ENCODE measurements around the gene ARAP1. TPM values are rescaled to one million over a fixed set of nuclear protein-coding genes. Genes with fewer than 3 reads are reported as not detected.

The ARAP1 gene
- total RNA-seq, 1 experiment from 2014 or later = 86.2 TPM

- H3K79me2 ChIP-seq (ENCODE audit: low read length) = no peaks in the 10 kb centered on the region
- DNase-seq (no peak), ATAC-seq (no peak)
- no peak for TF ChIP-seq CTCF (conservative IDR thresholded peaks at IDR 0.05; ENCODE audit: low read depth, low read length)
- TF ChIP-seq EZH2 (IDR thresholded peaks at IDR 0.05; ENCODE audit: low read length, unreplicated experiment) = no peak
- TF ChIP-seq EZH2phosphoT487 (IDR thresholded peaks at IDR 0.05; ENCODE audit: borderline replicate concordance, low read length) = no peak
- no peaks in the 10 kb centered on the region for H3F3A ChIP-seq (ENCODE audit: low read length, unreplicated experiment)
- POLR2A ChIA-PET (ENCODE audit: unreplicated experiment) = interaction anchor here (0.6 kb wide), 1 partner anchor 10 kb away, joined by 5 read pairs; no protein-coding TSS in a partner anchor
- no peak overlapping the region for H3K4me3 ChIP-seq (ENCODE audit: low read length)
- no peaks in the 10 kb centered on the region; the same call in 1 of the 2 replicates for H3K9me3 ChIP-seq (ENCODE audit: low read length)
- H2AFZ ChIP-seq (ENCODE audit: low read length) = no peak overlapping the region
- CTCF ChIA-PET = no interaction called here
- no TSS peak for BruUV-seq (replicated peaks)
- peaks cover 16% of the 10 kb centered on the region; the same call in 1 of the 2 replicates for H3K27me3 ChIP-seq (ENCODE audit: low read length)
- H3K27ac ChIP-seq (ENCODE audit: low read length) = no peak overlapping the region
- H3K36me3 ChIP-seq (ENCODE audit: low read depth, low read length) = no peaks in the 10 kb centered on the region
- no peak overlapping the region for H3K4me2 ChIP-seq (ENCODE audit: low read length)
- H3K9ac ChIP-seq (ENCODE audit: low read length) = no peak overlapping the region
- no peaks in the 10 kb centered on the region for H3K4me1 ChIP-seq (ENCODE audit: insufficient read depth, low read length)
- intact Hi-C loops (cut with micrococcal nuclease) = no loop called here
- no peaks in the 10 kb centered on the region for H4K20me1 ChIP-seq (ENCODE audit: low read length)
- no peaks in the 10 kb centered on the region for H3K9me2 ChIP-seq (replicated peaks; ENCODE audit: low read length)
These were observed 86.2 kb downstream of the ARAP1 start for GRCh38 chr11:72665911-72666472.

GRCh38 chr11:72662036-72662435, 90.2 kb downstream of the ARAP1 start:
- intact Hi-C loops (cut with micrococcal nuclease) = no loop called here
- BruUV-seq (replicated peaks) = no TSS peak
- H3K36me3 ChIP-seq (ENCODE audit: low read depth, low read length) = no peaks in the 10 kb centered on the region
- H3K9me3 ChIP-seq (ENCODE audit: low read length) = no peaks in the 10 kb centered on the region
- H2AFZ ChIP-seq (ENCODE audit: low read length) = no peak overlapping the region
- ChIA-PET CTCF (no interaction called here), POLR2A (ENCODE audit: unreplicated experiment) (no interaction called here)
- no peaks in the 10 kb centered on the region for H3K4me1 ChIP-seq (ENCODE audit: insufficient read depth, low read length)
- H3K27ac ChIP-seq (ENCODE audit: low read length) = no peak overlapping the region
- no peaks in the 10 kb centered on the region for H4K20me1 ChIP-seq (ENCODE audit: low read length)
- peaks cover 14% of the 10 kb centered on the region; the same call in 1 of the 2 replicates for H3K27me3 ChIP-seq (ENCODE audit: low read length)
- TF ChIP-seq EZH2 (IDR thresholded peaks at IDR 0.05; ENCODE audit: low read length, unreplicated experiment) = no peak
- no peak for TF ChIP-seq CTCF (conservative IDR thresholded peaks at IDR 0.05; ENCODE audit: low read depth, low read length)
- no peak for TF ChIP-seq EZH2phosphoT487 (IDR thresholded peaks at IDR 0.05; ENCODE audit: borderline replicate concordance, low read length)
- H3K9me2 ChIP-seq (replicated peaks; ENCODE audit: low read length) = no peaks in the 10 kb centered on the region
- no peaks in the 10 kb centered on the region for H3F3A ChIP-seq (ENCODE audit: low read length, unreplicated experiment)
- no peak overlapping the region for H3K4me3 ChIP-seq (ENCODE audit: low read length)
- ATAC-seq (no peak), DNase-seq (no peak)
- H3K4me2 ChIP-seq (ENCODE audit: low read length) = no peak overlapping the region
- no peaks in the 10 kb centered on the region for H3K79me2 ChIP-seq (ENCODE audit: low read length)
- no peak overlapping the region for H3K9ac ChIP-seq (ENCODE audit: low read length)

GRCh38 chr11:72661486-72661885, 90.7 kb downstream of the ARAP1 start:
- CTCF ChIA-PET = no interaction called here

More at GRCh38 chr11:72661486-72661885, 90.7 kb downstream of the ARAP1 start:
- DNase-seq = no peak
- no peak overlapping the region for H3K4me2 ChIP-seq (ENCODE audit: low read length)
- H3K79me2 ChIP-seq (ENCODE audit: low read length) = no peaks in the 10 kb centered on the region
- intact Hi-C loops (cut with micrococcal nuclease) = no loop called here
- H3K4me1 ChIP-seq (ENCODE audit: insufficient read depth, low read length) = no peaks in the 10 kb centered on the region
- POLR2A ChIA-PET (ENCODE audit: unreplicated experiment) = no interaction called here
- no peaks in the 10 kb centered on the region for H4K20me1 ChIP-seq (ENCODE audit: low read length)
- TF ChIP-seq EZH2phosphoT487 (IDR thresholded peaks at IDR 0.05; ENCODE audit: borderline replicate concordance, low read length) (no peak), EZH2 (IDR thresholded peaks at IDR 0.05; ENCODE audit: low read length, unreplicated experiment) (no peak), CTCF (conservative IDR thresholded peaks at IDR 0.05; ENCODE audit: low read depth, low read length) (no peak)
- no peak overlapping the region for H3K27ac ChIP-seq (ENCODE audit: low read length)
- H3F3A ChIP-seq (ENCODE audit: low read length, unreplicated experiment) = no peaks in the 10 kb centered on the region
- H3K9me2 ChIP-seq (replicated peaks; ENCODE audit: low read length) = no peaks in the 10 kb centered on the region
- no peak overlapping the region for H3K4me3 ChIP-seq (ENCODE audit: low read length)
- no peaks in the 10 kb centered on the region for H3K9me3 ChIP-seq (ENCODE audit: low read length)
- no peaks in the 10 kb centered on the region for H3K36me3 ChIP-seq (ENCODE audit: low read depth, low read length)
- no TSS peak for BruUV-seq (replicated peaks)
- H2AFZ ChIP-seq (ENCODE audit: low read length) = no peak overlapping the region
- ATAC-seq = no peak
- no peak overlapping the region for H3K9ac ChIP-seq (ENCODE audit: low read length)
- peaks cover 14% of the 10 kb centered on the region; the same call in 1 of the 2 replicates for H3K27me3 ChIP-seq (ENCODE audit: low read length)

Data from PC-3 (cell line).